ENCODE measurements around the gene PTPRN2. TPM values are rescaled to one million over a fixed set of nuclear protein-coding genes. Genes with fewer than 3 reads are reported as not detected.

Gene PTPRN2
- total and polyA plus RNA-seq, 8 donors, result 12.2 to 49.2 (median 31.8) TPM

GRCh38 chr7:158314394-158314793, 273.2 kb downstream of the PTPRN2 start:
- Histone ChIP-seq H3K36me3 (no peaks in the 10 kb centered on the region), H3K9me3 (no peaks in the 10 kb centered on the region), H3K4me1 (no peaks in the 10 kb centered on the region), H3K4me3 (no peak overlapping the region), H3K27ac (no peak overlapping the region), H3K27me3 (no peaks in the 10 kb centered on the region)
- intact Hi-C loops (cut with DNase I), result no loop called here
- no peak for ATAC-seq
- TF ChIP-seq, protein P1, sequence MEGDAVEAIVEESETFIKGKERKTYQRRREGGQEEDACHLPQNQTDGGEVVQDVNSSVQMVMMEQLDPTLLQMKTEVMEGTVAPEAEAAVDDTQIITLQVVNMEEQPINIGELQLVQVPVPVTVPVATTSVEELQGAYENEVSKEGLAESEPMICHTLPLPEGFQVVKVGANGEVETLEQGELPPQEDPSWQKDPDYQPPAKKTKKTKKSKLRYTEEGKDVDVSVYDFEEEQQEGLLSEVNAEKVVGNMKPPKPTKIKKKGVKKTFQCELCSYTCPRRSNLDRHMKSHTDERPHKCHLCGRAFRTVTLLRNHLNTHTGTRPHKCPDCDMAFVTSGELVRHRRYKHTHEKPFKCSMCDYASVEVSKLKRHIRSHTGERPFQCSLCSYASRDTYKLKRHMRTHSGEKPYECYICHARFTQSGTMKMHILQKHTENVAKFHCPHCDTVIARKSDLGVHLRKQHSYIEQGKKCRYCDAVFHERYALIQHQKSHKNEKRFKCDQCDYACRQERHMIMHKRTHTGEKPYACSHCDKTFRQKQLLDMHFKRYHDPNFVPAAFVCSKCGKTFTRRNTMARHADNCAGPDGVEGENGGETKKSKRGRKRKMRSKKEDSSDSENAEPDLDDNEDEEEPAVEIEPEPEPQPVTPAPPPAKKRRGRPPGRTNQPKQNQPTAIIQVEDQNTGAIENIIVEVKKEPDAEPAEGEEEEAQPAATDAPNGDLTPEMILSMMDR (IDR thresholded peaks at IDR 0.05), result no peak
- FAIRE-seq, result no peak
- no peak for DNase-seq
- 94 to 95% methylated on average over 15 of the region's 15 CpGs for WGBS, 2 donors

DNA sequence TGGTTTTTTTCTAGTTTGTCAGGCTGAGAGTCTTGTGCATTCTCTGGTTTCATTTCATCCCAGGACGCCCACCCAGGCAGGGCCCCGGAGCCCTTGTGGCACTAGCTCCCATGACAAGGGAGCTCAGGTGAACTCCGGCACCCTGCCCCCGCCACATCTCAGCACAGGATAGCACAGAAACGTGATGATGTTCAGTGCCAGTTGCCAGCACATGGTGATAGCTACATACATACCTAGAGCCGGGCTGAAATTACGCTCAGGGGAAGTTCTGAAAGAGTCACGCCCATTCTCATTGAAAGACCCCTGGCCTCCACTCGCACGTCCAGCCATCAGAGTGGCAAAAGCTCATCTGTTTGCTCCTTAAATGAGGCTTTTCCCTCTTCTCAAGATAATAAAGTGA, 273.7 kb downstream of the PTPRN2 start:
- 93 to 97% methylated on average over 10 of the region's 10 CpGs for WGBS, 2 donors
- TF ChIP-seq, protein P1 (IDR thresholded peaks at IDR 0.05), result no peak
- Histone ChIP-seq H3K9me3 (no peaks in the 10 kb centered on the region), H3K4me1 (no peaks in the 10 kb centered on the region), H3K4me3 (no peak overlapping the region), H3K27ac (no peak overlapping the region), H3K27me3 (no peaks in the 10 kb centered on the region), H3K36me3 (no peaks in the 10 kb centered on the region)
- no peak for ATAC-seq
- no peak for FAIRE-seq
- no peak for DNase-seq
- intact Hi-C loops (cut with DNase I), result no loop called here

GRCh38 chr7:158312789-158313188, 274.8 kb downstream of the PTPRN2 start:
- Histone ChIP-seq H3K36me3 (no peaks in the 10 kb centered on the region), H3K27me3 (no peaks in the 10 kb centered on the region), H3K4me1 (no peaks in the 10 kb centered on the region), H3K9me3 (peaks cover 0 to 5% (median 0%) of the 10 kb centered on the region in 4 donors), H3K27ac (no peak overlapping the region), H3K4me3 (no peak overlapping the region)
- ATAC-seq, result no peak
- TF ChIP-seq, protein P1 (IDR thresholded peaks at IDR 0.05), result no peak
- no peak for DNase-seq
- intact Hi-C loops (cut with DNase I), result no loop called here
- WGBS, 2 donors, result 97 to 98% methylated on average over 10 of the region's 10 CpGs
- no peak for FAIRE-seq

DNA sequence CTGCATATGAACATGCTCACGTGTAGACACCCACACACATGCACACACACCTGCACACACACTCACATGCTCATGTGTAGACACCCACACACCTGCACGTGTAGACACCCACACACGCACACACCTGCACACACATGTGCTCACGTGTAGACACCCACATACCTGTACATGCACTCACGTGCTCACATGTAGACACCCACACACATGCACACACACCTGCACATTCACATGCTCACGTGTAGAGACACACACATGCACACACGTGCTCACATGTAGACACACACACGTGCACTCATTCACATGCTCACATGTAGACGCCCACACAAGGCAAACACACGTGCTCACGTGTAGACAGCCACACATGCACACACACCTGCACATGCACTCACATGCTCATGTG, 275.8 kb downstream of the PTPRN2 start:
- ATAC-seq (no peak), DNase-seq (no peak), FAIRE-seq (no peak)
- Histone ChIP-seq H3K27me3 (no peaks in the 10 kb centered on the region), H3K4me3 (no peak overlapping the region), H3K9me3 (peaks cover 0 to 5% (median 0%) of the 10 kb centered on the region in 4 donors), H3K4me1 (no peaks in the 10 kb centered on the region), H3K27ac (no peak overlapping the region), H3K36me3 (no peaks in the 10 kb centered on the region)
- WGBS, 2 donors, result 83 to 84% methylated on average over 11 of the region's 11 CpGs
- TF ChIP-seq, protein P1 (IDR thresholded peaks at IDR 0.05), result no peak
- intact Hi-C loops (cut with DNase I), result no loop called here

DNA sequence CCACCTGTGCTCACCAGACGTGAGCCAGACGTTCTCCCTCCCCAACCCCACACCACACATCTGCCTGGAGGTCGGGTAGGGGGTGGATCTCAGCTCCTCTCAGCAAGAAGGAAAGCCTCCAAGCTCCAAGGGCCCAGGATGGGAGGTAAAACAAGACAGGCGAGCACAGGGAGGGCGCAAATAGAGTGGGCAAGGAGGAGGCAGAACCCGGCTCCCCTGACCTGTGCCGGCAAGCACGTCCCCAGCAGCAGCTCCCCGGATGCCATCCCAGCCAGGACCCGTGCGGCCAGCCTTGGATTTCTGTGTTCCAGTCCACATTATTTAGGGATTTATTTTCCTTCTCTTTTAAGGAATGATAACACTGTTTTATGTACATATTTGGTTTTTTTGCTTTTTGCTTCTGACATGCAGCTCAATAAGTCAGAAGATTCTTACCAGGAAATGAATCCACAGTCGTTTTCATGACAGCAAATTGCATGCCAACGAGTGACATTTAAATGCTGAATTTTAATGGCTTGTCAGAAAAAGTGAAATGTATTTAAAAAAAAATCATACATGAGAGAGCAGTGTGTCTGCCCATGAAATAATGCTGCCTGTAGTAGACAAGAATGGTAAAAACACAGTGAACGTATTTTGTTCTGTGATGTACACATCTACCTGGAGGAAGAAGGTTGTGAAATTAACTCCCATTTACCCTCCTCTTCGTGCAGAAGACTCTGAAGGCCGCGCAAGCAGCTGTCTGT, 276.5 kb downstream of the PTPRN2 start:
- H3K9me3 ChIP-seq, result peaks cover 0 to 5% (median 0%) of the 10 kb centered on the region in 4 donors
- TF ChIP-seq, protein P1 (IDR thresholded peaks at IDR 0.05), result no peak
- no peak for DNase-seq
- FAIRE-seq, result no peak
- WGBS, 2 donors, result 87 to 88% methylated on average over 17 of the region's 17 CpGs
- no peak overlapping the region for H3K4me3 ChIP-seq
- ATAC-seq, result no peak
- no peaks in the 10 kb centered on the region for H3K4me1 ChIP-seq
- H3K36me3 ChIP-seq, result no peaks in the 10 kb centered on the region
- intact Hi-C loops (cut with DNase I), result no loop called here
- no peaks in the 10 kb centered on the region for H3K27me3 ChIP-seq
- H3K27ac ChIP-seq, result no peak overlapping the region
